GM10266 (cell line): ENCODE results near the gene TTF2.

Experiments used
- DNase-seq: peaks from one replicate; pipeline ENCODE4 v3.0.0; 2012; ENCODE audit errors: extremely low spot score
- TF ChIP-seq, protein P1 (sequence below): IDR thresholded peaks from 2 replicates; pipeline ENCODE4 v1.5.1; 2012; ENCODE audit warnings: mild to moderate bottlenecking, low read depth; ENCODE audit not compliant: control insufficient read depth, insufficient read depth; ENCODE audit errors: missing control alignments

TTF2 gene

GRCh38 chr1:117032681-117033539 is 27.2 kb upstream of the TTF2 start:
- DNase-seq = no peak

GRCh38 chr1:117033772-117034171 is 26.4 kb upstream of the TTF2 start:
- no peak for DNase-seq

More at GRCh38 chr1:117032681-117033539, 27.2 kb upstream of the TTF2 start:
- TF ChIP-seq, protein P1, sequence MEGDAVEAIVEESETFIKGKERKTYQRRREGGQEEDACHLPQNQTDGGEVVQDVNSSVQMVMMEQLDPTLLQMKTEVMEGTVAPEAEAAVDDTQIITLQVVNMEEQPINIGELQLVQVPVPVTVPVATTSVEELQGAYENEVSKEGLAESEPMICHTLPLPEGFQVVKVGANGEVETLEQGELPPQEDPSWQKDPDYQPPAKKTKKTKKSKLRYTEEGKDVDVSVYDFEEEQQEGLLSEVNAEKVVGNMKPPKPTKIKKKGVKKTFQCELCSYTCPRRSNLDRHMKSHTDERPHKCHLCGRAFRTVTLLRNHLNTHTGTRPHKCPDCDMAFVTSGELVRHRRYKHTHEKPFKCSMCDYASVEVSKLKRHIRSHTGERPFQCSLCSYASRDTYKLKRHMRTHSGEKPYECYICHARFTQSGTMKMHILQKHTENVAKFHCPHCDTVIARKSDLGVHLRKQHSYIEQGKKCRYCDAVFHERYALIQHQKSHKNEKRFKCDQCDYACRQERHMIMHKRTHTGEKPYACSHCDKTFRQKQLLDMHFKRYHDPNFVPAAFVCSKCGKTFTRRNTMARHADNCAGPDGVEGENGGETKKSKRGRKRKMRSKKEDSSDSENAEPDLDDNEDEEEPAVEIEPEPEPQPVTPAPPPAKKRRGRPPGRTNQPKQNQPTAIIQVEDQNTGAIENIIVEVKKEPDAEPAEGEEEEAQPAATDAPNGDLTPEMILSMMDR = no peak

GRCh38 chr1:117034791-117035290 is 25.3 kb upstream of the TTF2 start:
- TF ChIP-seq, protein P1 = no peak
- no peak for DNase-seq

More at GRCh38 chr1:117033772-117034171, 26.4 kb upstream of the TTF2 start:
- TF ChIP-seq, protein P1 = no peak

GRCh38 chr1:117036018-117036461 is 24.1 kb upstream of the TTF2 start:
- no peak for DNase-seq
- TF ChIP-seq, protein P1 = no peak

GRCh38 chr1:117037802-117038201 is 22.3 kb upstream of the TTF2 start:
- no peak for DNase-seq

DNA sequence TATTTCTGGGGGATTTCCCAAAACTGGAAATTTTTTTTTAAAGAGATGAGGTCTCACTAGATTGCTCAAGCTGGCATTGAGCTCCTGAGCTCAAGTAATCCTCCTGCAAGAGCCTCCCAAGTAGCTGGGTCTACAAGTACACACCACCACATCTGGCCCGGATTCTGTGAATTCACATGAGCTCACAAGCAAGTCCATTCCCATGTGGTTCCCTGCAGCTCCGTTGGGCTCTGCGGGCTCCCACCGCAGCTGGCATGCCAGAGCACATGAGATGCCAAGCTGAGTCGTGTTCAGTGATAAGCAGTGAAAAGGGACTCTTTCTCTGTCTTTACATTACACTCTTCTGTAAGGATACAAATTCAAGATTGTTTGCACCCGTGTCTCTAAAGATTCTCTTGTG is 21.9 kb upstream of the TTF2 start:
- TF ChIP-seq, protein P1 = no peak
- DNase-seq = no peak

More at GRCh38 chr1:117037802-117038201, 22.3 kb upstream of the TTF2 start:
- TF ChIP-seq, protein P1 = no peak

DNA sequence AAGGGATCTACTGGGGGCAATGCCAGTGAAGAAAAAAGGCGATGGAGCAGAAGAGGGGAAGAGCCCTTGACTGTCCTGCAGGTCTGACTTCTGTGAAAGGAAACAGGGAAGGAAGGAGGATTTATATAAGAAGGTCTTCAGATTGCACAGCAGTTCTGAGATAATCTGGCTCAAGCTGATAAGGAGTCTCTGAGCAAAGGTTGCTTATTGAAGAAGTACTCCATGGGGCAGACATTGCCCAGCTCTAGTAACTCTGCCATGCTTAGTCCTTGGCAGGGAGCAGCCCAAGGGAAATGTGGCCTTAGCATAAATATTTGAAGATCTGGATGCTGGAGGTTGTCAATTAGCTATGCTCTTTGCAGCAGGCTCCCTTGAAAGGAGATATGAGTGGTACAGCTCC is 15.9 kb upstream of the TTF2 start:
- TF ChIP-seq, protein P1 = no peak
- DNase-seq = no peak
